H1 (cell line): ENCODE data around the gene RBM14. TPM values are rescaled to one million over a fixed set of nuclear protein-coding genes. Genes with fewer than 3 reads are reported as not detected.

Source experiments
- EGR1 ChIP-seq: IDR thresholded peaks from 2 replicates; pipeline ENCODE4 v1.6.1; 2011; ENCODE audit warnings: low read depth, low read length, borderline replicate concordance
- JUN ChIP-seq: IDR thresholded peaks from 2 replicates; pipeline ENCODE4 v1.6.1; 2011; ENCODE audit warnings: low read depth, mild to moderate bottlenecking, improper control_type of control experiment, low read length
- POLR2AphosphoS5 ChIP-seq: IDR thresholded peaks from 2 replicates; pipeline ENCODE4 v1.6.1; 2011; ENCODE audit warnings: low read depth, low read length
- RAD21 ChIP-seq, 2 experiments: IDR thresholded peaks in 1 of 2; conservative IDR thresholded peaks in 1 of 2; 2 replicates each; pipeline ENCODE4 v1.6.1; 2011; ENCODE audit warnings: low read depth in 2 of 2, low read length in 2 of 2, improper control_type of control experiment in 1 of 2, inconsistent platforms in 1 of 2, mild to moderate bottlenecking in 1 of 2, moderate library complexity in 1 of 2
- RBBP5 ChIP-seq: IDR thresholded peaks from 2 replicates; pipeline ENCODE4 v1.7.1; 2012; ENCODE audit warnings: low read depth, mild to moderate bottlenecking, inconsistent platforms, low read length, moderate library complexity, borderline replicate concordance
- TCF12 ChIP-seq: IDR thresholded peaks from 2 replicates; pipeline ENCODE4 v1.6.1; 2011; ENCODE audit warnings: low read depth, mild to moderate bottlenecking, low read length
- TEAD4 ChIP-seq: IDR thresholded peaks from 2 replicates; pipeline ENCODE4 v1.6.1; 2012; ENCODE audit warnings: low read depth, low read length, inconsistent platforms, mixed read lengths
- polyA plus RNA-seq, 7 experiments: library from polyadenylated mRNA; depleted of rRNA in 3 of 7; stranded (reverse) in 5 of 7; unstranded in 2 of 7; fragments of >200 nt in 5 of 7; fragments of 200-250 nt in 2 of 7; gene quantifications; 1 replicate in 5 of 7; 2 replicates in 1 of 7; 4 replicates in 1 of 7; pipeline versions ENCODE4 v1.2.1 to v1.2.3, GENCODE V29; 2011 to 2013; ENCODE audit warnings: missing spikeins in 2 of 7, mixed read lengths in 2 of 7
- total RNA-seq: library from RNA; stranded (reverse); fragmentation: NEBNext Ultra II Directional; extraction: Animal tissue kit (Norgen Biotek cat#: 25700); gene quantifications from 2 replicates; pipeline ENCODE4 v1.2.1, GENCODE V29; 2021

The RBM14 gene
- total and polyA plus RNA-seq, 2 of the 8 experiments (the other 6 are each of a cell fraction or from before 2014, with no cell fraction given) = 67.2 to 142 TPM

DNA sequence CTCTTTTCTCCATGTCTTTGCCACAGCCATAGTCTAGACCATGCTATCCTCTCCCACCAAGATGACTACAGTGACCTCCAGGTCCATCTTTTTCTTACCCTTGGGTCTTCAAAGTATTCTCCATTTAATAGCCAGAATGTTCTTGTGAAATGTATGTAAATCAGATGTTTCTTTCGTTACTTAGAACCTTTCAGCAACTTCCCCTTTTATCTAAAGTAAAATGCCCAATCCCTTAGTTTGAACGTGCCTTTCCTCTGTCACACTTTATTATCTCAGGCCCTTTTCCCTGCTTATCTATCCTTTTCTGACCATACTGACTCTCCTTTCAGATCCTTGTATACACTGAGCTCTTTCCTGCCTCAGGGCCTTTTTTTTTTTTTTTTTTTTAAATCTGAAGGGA lies 43.3 kb downstream of the RBM14 start (continued):
- no peak for TF ChIP-seq RBBP5
- TF ChIP-seq TCF12 = no peak
- TF ChIP-seq POLR2AphosphoS5 = no peak
- TF ChIP-seq RAD21 (IDR thresholded peaks at IDR 0.05 in 1 of 2, conservative IDR thresholded peaks at IDR 0.05 in 1 of 2; ENCODE audit: low read depth in 2 of 2, low read length in 2 of 2) = no peak
- no peak for TF ChIP-seq TEAD4
- no peak for TF ChIP-seq JUN
- TF ChIP-seq EGR1 = no peak
